Activated CD8-positive, alpha-beta T cell treated with anti-CD3 and anti-CD28 coated beads, Interleukin-2, amount 10 ng/mL, durations not matched to agents 7 days and 5 days (primary cell): ENCODE results near the gene EIF4E2. TPM values are rescaled to one million over a fixed set of nuclear protein-coding genes. Genes with fewer than 3 reads are reported as not detected.
A peak's percentile ranks its signal among the peaks of the same experiment; 100 is the strongest.
"Not testable (repeated sequence)": the region's sequence is repeated elsewhere in the genome, so short reads cannot be mapped to it uniquely, and the experiment has no call there.

Source experiments
- ATAC-seq: fragments of 150-1000 bp; cut with Tn5 transposase; one replicate; pipeline ENCODE4 v1.10.0; 2021; ENCODE audit warnings: moderate library complexity
- CTCF ChIA-PET: fragments of 350-600 bp; sonication (Branson Sonifier 250); formaldehyde crosslinking; loops from one replicate; lab custom pipeline; 2021; ENCODE audit warnings: antibody characterized with exemption; lab: Charles Lee
- POLR2A ChIA-PET: fragments of 350-600 bp; sonication (Branson Sonifier 250); formaldehyde crosslinking; loops from one replicate; lab custom pipeline; 2021; ENCODE audit warnings: antibody characterized with exemption; lab: Charles Lee
- DNase-seq: peaks from one replicate; pipeline ENCODE4 v3.0.0-alpha.2; 2020
- H3K27ac Mint-ChIP-seq: one replicate; pipeline ENCODE4 v1.8.0; 2021; ENCODE audit warnings: mild to moderate bottlenecking, mixed read lengths
- H3K27me3 Mint-ChIP-seq: one replicate; pipeline ENCODE4 v1.8.0; 2021; ENCODE audit warnings: low read depth, mixed read lengths
- H3K36me3 Mint-ChIP-seq: one replicate; pipeline ENCODE4 v1.8.0; 2021; ENCODE audit warnings: low read depth, mixed read lengths
- H3K4me1 Mint-ChIP-seq: one replicate; pipeline ENCODE4 v1.8.0; 2021; ENCODE audit warnings: low read depth, mixed read lengths
- H3K4me3 Mint-ChIP-seq: one replicate; pipeline ENCODE4 v1.8.0; 2021; ENCODE audit warnings: mild to moderate bottlenecking, mixed read lengths
- H3K9me3 Mint-ChIP-seq: one replicate; pipeline ENCODE4 v1.8.0; 2022; ENCODE audit warnings: mixed read lengths; ENCODE audit not compliant: insufficient read depth
- total RNA-seq, 2 experiments: library from RNA; stranded (reverse); gene quantifications; one replicate each; pipeline ENCODE4 v1.2.3, GENCODE V29; 2021

EIF4E2 gene
- total RNA-seq, 2 experiments from 2014 or later = 68.5 to 76.7 TPM

- H3K27me3 Mint-ChIP-seq = no peaks in the 10 kb centered on the region
- CTCF ChIA-PET = no interaction called here
- POLR2A ChIA-PET = no interaction called here
- no peaks in the 10 kb centered on the region for H3K9me3 Mint-ChIP-seq
- H3K36me3 Mint-ChIP-seq = peaks cover 40% of the 10 kb centered on the region
- DNase-seq (no peak), ATAC-seq (no peak)
- H3K4me1 Mint-ChIP-seq = peaks cover 58% of the 10 kb centered on the region
- peak overlapping the region; percentile 100 for H3K27ac Mint-ChIP-seq
- H3K4me3 Mint-ChIP-seq = peak overlapping the region; percentile 100
Observed at GRCh38 chr2:232551776-232552175, 1.3 kb downstream of the EIF4E2 start.

- POLR2A ChIA-PET = no interaction called here
- H3K27ac Mint-ChIP-seq = peak overlapping the region; percentile 7
- H3K4me3 Mint-ChIP-seq = no peak overlapping the region
- DNase-seq (no peak), ATAC-seq (no peak)
- peaks cover 29% of the 10 kb centered on the region for H3K4me1 Mint-ChIP-seq
- no peaks in the 10 kb centered on the region for H3K9me3 Mint-ChIP-seq
- H3K36me3 Mint-ChIP-seq = peaks cover 41% of the 10 kb centered on the region
- no peaks in the 10 kb centered on the region for H3K27me3 Mint-ChIP-seq
- CTCF ChIA-PET = interaction anchor here (0.7 kb wide), 1 partner anchor 758 kb away, joined by 3 read pairs; no protein-coding TSS in a partner anchor
Observed at GRCh38 chr2:232556426-232556825, 5.9 kb downstream of the EIF4E2 start.

- Mint-ChIP-seq H3K27ac (no peak overlapping the region), H3K36me3 (peaks cover 51% of the 10 kb centered on the region), H3K4me1 (peaks cover 10% of the 10 kb centered on the region), H3K27me3 (no peaks in the 10 kb centered on the region), H3K4me3 (no peak overlapping the region), H3K9me3 (no peaks in the 10 kb centered on the region)
- CTCF ChIA-PET = interaction anchor here (1.6 kb wide), 1 partner anchor 11 kb away, joined by 3 read pairs; no protein-coding TSS in a partner anchor
- POLR2A ChIA-PET = interaction anchor here (0.9 to 1.2 kb wide), 2 partner anchors 9 to 12 kb away, joined by 3 to 4 read pairs; partner anchors contain the start of genes EIF4E2 and TIGD1
- DNase-seq = no peak
- ATAC-seq = no peak
Observed at GRCh38 chr2:232562515-232563151, 12.1 kb downstream of the EIF4E2 start.

- ATAC-seq (no peak), DNase-seq (no peak)
- H3K27me3 Mint-ChIP-seq = no peaks in the 10 kb centered on the region
- H3K36me3 Mint-ChIP-seq = peaks cover 56% of the 10 kb centered on the region
- no peak overlapping the region for H3K4me3 Mint-ChIP-seq
- peaks cover 10% of the 10 kb centered on the region for H3K4me1 Mint-ChIP-seq
- ChIA-PET CTCF (interaction anchor here (1.0 to 1.6 kb wide), 2 partner anchors 10 to 14 kb away, joined by 3 to 4 read pairs; no protein-coding TSS in a partner anchor), POLR2A (interaction anchor here (1.2 kb wide), 1 partner anchor 10 kb away, joined by 4 read pairs; no protein-coding TSS in a partner anchor)
- H3K9me3 Mint-ChIP-seq = no peaks in the 10 kb centered on the region
- H3K27ac Mint-ChIP-seq = no peak overlapping the region
Observed at GRCh38 chr2:232563580-232563979, 13.1 kb downstream of the EIF4E2 start.

GRCh38 chr2:232567721-232568120 lies 17.2 kb downstream of the EIF4E2 start:
- Mint-ChIP-seq H3K36me3 (peaks cover 53% of the 10 kb centered on the region), H3K27me3 (no peaks in the 10 kb centered on the region), H3K9me3 (no peaks in the 10 kb centered on the region), H3K4me3 (no peak overlapping the region), H3K4me1 (peaks cover 10% of the 10 kb centered on the region), H3K27ac (no peak overlapping the region)
- ATAC-seq = no peak
- POLR2A ChIA-PET = interaction anchor here (0.5 kb wide), 1 partner anchor 608 kb away, joined by 3 read pairs; no protein-coding TSS in a partner anchor
- no peak for DNase-seq
- CTCF ChIA-PET = no interaction called here

- CTCF ChIA-PET = no interaction called here
- no peaks in the 10 kb centered on the region for H3K27me3 Mint-ChIP-seq
- ATAC-seq (no peak), DNase-seq (no peak)
- POLR2A ChIA-PET = no interaction called here
- peaks cover 6% of the 10 kb centered on the region for H3K4me1 Mint-ChIP-seq
- H3K9me3 Mint-ChIP-seq = no peaks in the 10 kb centered on the region
- peaks cover 57% of the 10 kb centered on the region for H3K36me3 Mint-ChIP-seq
- no peak overlapping the region for H3K4me3 Mint-ChIP-seq
- no peak overlapping the region for H3K27ac Mint-ChIP-seq
Observed at GRCh38 chr2:232568161-232568560, 17.7 kb downstream of the EIF4E2 start.

GRCh38 chr2:232569541-232569940 lies 19.1 kb downstream of the EIF4E2 start:
- no peak overlapping the region for H3K4me3 Mint-ChIP-seq
- no peaks in the 10 kb centered on the region for H3K4me1 Mint-ChIP-seq
- H3K27me3 Mint-ChIP-seq = no peaks in the 10 kb centered on the region
- peaks cover 62% of the 10 kb centered on the region for H3K36me3 Mint-ChIP-seq
- CTCF ChIA-PET = no interaction called here
- H3K27ac Mint-ChIP-seq = no peak overlapping the region
- no peaks in the 10 kb centered on the region for H3K9me3 Mint-ChIP-seq
- DNase-seq (no peak), ATAC-seq (no peak)
- POLR2A ChIA-PET = interaction anchor here (1.2 kb wide), 1 partner anchor 9 kb away, joined by 4 read pairs; no protein-coding TSS in a partner anchor

GRCh38 chr2:232570481-232570880 lies 20.0 kb downstream of the EIF4E2 start:
- peaks cover 59% of the 10 kb centered on the region for H3K36me3 Mint-ChIP-seq
- DNase-seq, H3K9me3 Mint-ChIP-seq, POLR2A ChIA-PET, CTCF ChIA-PET, H3K27me3 Mint-ChIP-seq, ATAC-seq, H3K4me1 Mint-ChIP-seq, H3K27ac Mint-ChIP-seq, H3K4me3 Mint-ChIP-seq: not testable (repeated sequence)

- peaks cover 55% of the 10 kb centered on the region for H3K36me3 Mint-ChIP-seq
- H3K4me1 Mint-ChIP-seq = no peaks in the 10 kb centered on the region
- H3K27ac Mint-ChIP-seq = no peak overlapping the region
- H3K4me3 Mint-ChIP-seq = no peak overlapping the region
- CTCF ChIA-PET = no interaction called here
- H3K27me3 Mint-ChIP-seq = no peaks in the 10 kb centered on the region
- no peak for DNase-seq
- no peak for ATAC-seq
- POLR2A ChIA-PET = no interaction called here
- no peaks in the 10 kb centered on the region for H3K9me3 Mint-ChIP-seq
Observed at GRCh38 chr2:232571026-232571474, 20.6 kb downstream of the EIF4E2 start.

GRCh38 chr2:232573042-232573441 lies 22.6 kb downstream of the EIF4E2 start:
- no peak for DNase-seq

GRCh38 chr2:232573771-232574435 lies 23.4 kb downstream of the EIF4E2 start:
- ChIA-PET CTCF (interaction anchor here (1.3 kb wide), 1 partner anchor 11 kb away, joined by 3 read pairs; no protein-coding TSS in a partner anchor), POLR2A (no interaction called here)
- Mint-ChIP-seq H3K4me3 (no peak overlapping the region), H3K4me1 (no peaks in the 10 kb centered on the region), H3K27ac (no peak overlapping the region), H3K27me3 (no peaks in the 10 kb centered on the region), H3K9me3 (no peaks in the 10 kb centered on the region), H3K36me3 (peaks cover 36% of the 10 kb centered on the region)
- ATAC-seq (no peak), DNase-seq (no peak)

More at GRCh38 chr2:232573042-232573441, 22.6 kb downstream of the EIF4E2 start:
- ATAC-seq = no peak
- no peak overlapping the region for H3K27ac Mint-ChIP-seq
- ChIA-PET CTCF (no interaction called here), POLR2A (no interaction called here)
- H3K27me3 Mint-ChIP-seq = no peaks in the 10 kb centered on the region
- no peaks in the 10 kb centered on the region for H3K9me3 Mint-ChIP-seq
- no peaks in the 10 kb centered on the region for H3K4me1 Mint-ChIP-seq
- H3K4me3 Mint-ChIP-seq = no peak overlapping the region
- H3K36me3 Mint-ChIP-seq = peaks cover 41% of the 10 kb centered on the region
